A673 (cell line): ENCODE data around the gene TNS1.

Experiments used
- EZH2 ChIP-seq: fragments of 200-600 bp; sonication (generic); IDR thresholded peaks from 2 replicates; pipeline ENCODE4 v1.6.1; 2017; ENCODE audit warnings: borderline replicate concordance, low read depth, mild to moderate bottlenecking, mixed read lengths, antibody characterized with exemption, low read length; ENCODE audit not compliant: poor library complexity, severe bottlenecking
- TF ChIP-seq, protein P1 (sequence below): fragments of 300-800, 200-600 bp; sonication (generic); conservative IDR thresholded peaks from 2 replicates; pipeline ENCODE4 v1.5.1; 2017; ENCODE audit warnings: low read depth, mild to moderate bottlenecking, antibody characterized with exemption, low read length, moderate library complexity, mixed read lengths

DNA sequence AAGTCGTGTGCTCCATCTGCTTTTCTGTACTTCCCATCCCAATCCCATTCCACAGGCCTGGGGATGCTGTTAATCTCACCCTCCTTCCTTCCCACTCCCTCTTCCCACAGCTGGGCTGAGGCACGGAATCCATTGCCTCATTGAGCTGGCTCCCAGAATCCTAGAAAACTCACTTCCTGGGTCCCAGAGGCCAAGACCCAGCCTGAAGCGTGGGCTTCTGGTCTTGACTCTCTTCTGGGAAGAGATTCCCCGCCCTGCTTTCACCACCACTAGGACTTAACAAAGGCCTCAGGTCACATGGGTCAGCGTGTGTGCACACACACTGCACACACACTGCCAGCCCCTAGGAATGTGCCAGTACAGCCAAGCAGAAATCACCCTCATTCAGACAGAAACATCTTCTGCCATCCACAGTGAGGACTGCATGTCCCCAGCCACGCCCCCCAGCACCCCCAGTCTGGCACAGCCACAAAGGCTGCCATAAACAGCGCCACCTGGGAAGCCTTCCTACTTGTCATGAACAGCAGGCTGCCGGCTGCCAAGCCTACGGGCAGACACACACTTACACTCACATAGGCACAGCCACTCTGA, 165.8 kb downstream of the TNS1 start:
- TF ChIP-seq, protein P1, sequence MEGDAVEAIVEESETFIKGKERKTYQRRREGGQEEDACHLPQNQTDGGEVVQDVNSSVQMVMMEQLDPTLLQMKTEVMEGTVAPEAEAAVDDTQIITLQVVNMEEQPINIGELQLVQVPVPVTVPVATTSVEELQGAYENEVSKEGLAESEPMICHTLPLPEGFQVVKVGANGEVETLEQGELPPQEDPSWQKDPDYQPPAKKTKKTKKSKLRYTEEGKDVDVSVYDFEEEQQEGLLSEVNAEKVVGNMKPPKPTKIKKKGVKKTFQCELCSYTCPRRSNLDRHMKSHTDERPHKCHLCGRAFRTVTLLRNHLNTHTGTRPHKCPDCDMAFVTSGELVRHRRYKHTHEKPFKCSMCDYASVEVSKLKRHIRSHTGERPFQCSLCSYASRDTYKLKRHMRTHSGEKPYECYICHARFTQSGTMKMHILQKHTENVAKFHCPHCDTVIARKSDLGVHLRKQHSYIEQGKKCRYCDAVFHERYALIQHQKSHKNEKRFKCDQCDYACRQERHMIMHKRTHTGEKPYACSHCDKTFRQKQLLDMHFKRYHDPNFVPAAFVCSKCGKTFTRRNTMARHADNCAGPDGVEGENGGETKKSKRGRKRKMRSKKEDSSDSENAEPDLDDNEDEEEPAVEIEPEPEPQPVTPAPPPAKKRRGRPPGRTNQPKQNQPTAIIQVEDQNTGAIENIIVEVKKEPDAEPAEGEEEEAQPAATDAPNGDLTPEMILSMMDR = peak; percentile 37
- no peak for TF ChIP-seq EZH2
